HCT116 (cell line): Measurements from ENCODE around the gene GSAP. TPM values are rescaled to one million over a fixed set of nuclear protein-coding genes. Genes with fewer than 3 reads are reported as not detected.

Source experiments
- ATAC-seq: fragments of 200-7000 bp; cut with Tn5 transposase; 2 replicates; pipeline ENCODE4 v1.9.1; 2020; ENCODE audit warnings: mild to moderate bottlenecking, moderate library complexity
- BruUV-seq: library from RNA; stranded (reverse); fragments of 400-500 nt; replicated peaks from 2 replicates; lab custom pipeline; 2021; lab: Mats Ljungman, UMichigan
- CTCF ChIA-PET: fragments of 300-600 bp; sonication (Branson Sonifier 250); formaldehyde crosslinking; loops from one replicate; lab custom pipeline; 2021; ENCODE audit warnings: antibody characterized with exemption; lab: Charles Lee
- POLR2A ChIA-PET: fragments of 300-600, 350-600 bp; sonication (Branson Sonifier 250); formaldehyde crosslinking; loops from one replicate; lab custom pipeline; 2021; ENCODE audit warnings: antibody characterized with exemption; lab: Charles Lee
- RAD21 ChIA-PET, 2 experiments: fragments of 300-600 bp; sonication (Branson Sonifier 250); formaldehyde crosslinking; loops; one replicate each; lab custom pipeline; 2023; ENCODE audit warnings: low total read pairs in 2 of 2; ENCODE audit not compliant: uncharacterized antibody in 2 of 2, unreplicated experiment in 2 of 2, low non-redundant PET in 1 of 2; lab: Charles Lee
- DNase-seq: peaks from one replicate; pipeline ENCODE4 v3.0.0-alpha.2; 2010; ENCODE audit warnings: low read depth, low spot score
- H2AFZ ChIP-seq: fragments of 200-600 bp; shearing (Covaris generic), sonication (generic); 2 replicates; pipeline ENCODE4 v1.6.1; 2017; ENCODE audit warnings: low read depth, mixed run types, mixed read lengths, antibody characterized with exemption, low read length; ENCODE audit not compliant: poor library complexity, severe bottlenecking
- H3K27ac ChIP-seq: 2 replicates; pipeline ENCODE4 v1.5.1; 2012; ENCODE audit warnings: low read depth, low read length
- H3K27me3 ChIP-seq: fragments of 200-600 bp; sonication (generic); 2 replicates; pipeline ENCODE4 v1.6.1; 2016; ENCODE audit warnings: mixed run types, low read length, mixed read lengths; ENCODE audit not compliant: insufficient read depth
- H3K36me3 ChIP-seq, 2 experiments: fragments of 200-500 bp in 1 of 2; fragments of 200-600 bp in 1 of 2; sonication (Bioruptor generic) in 1 of 2; sonication (generic) in 1 of 2; 2 replicates each; pipeline versions ENCODE4 v1.5.1 to v1.6.1; 2014 to 2016; ENCODE audit warnings: low read length in 2 of 2, inconsistent platforms in 1 of 2, mixed read lengths in 1 of 2, mixed run types in 1 of 2; ENCODE audit not compliant: insufficient read depth in 2 of 2, control insufficient read depth in 1 of 2
- H3K4me1 ChIP-seq, 2 experiments: fragments of 200-600 bp in 1 of 2; sonication (generic) in 1 of 2; 2 replicates each; pipeline versions ENCODE4 v1.5.1 to v1.6.1; 2012 to 2017; ENCODE audit warnings: low read length in 2 of 2, inconsistent platforms in 1 of 2, mild to moderate bottlenecking in 1 of 2, mixed read lengths in 1 of 2, mixed run types in 1 of 2, moderate library complexity in 1 of 2; ENCODE audit not compliant: insufficient read depth in 2 of 2, control insufficient read depth in 1 of 2
- H3K4me2 ChIP-seq: fragments of 200-600 bp; sonication (generic); 2 replicates; pipeline ENCODE4 v1.6.1; 2017; ENCODE audit warnings: mixed run types, low read length, mixed read lengths
- H3K4me3 ChIP-seq, 2 experiments: fragments of 200-600 bp in 1 of 2; sonication (generic) in 1 of 2; replicated peaks in 1 of 2; 2 replicates each; pipeline ENCODE4 v1.5.1; 2011 to 2016; ENCODE audit warnings: low read length in 2 of 2, control low read depth in 1 of 2, low read depth in 1 of 2, mild to moderate bottlenecking in 1 of 2, mixed read lengths in 1 of 2, mixed run types in 1 of 2
- H3K79me2 ChIP-seq: fragments of 200-600 bp; sonication (generic); 2 replicates; pipeline ENCODE4 v1.6.1; 2017; ENCODE audit warnings: mild to moderate bottlenecking, mixed run types, low read length, moderate library complexity, mixed read lengths; ENCODE audit not compliant: insufficient read depth
- H3K9ac ChIP-seq: fragments of 200-600 bp; sonication (generic); 2 replicates; pipeline ENCODE4 v1.6.1; 2016; ENCODE audit warnings: low read length, mixed read lengths
- H3K9me2 ChIP-seq: fragments of 200-600 bp; sonication (generic), shearing (Covaris generic); 2 replicates; pipeline ENCODE4 v1.6.1; 2017; ENCODE audit warnings: mixed run types, mild to moderate bottlenecking, moderate library complexity; ENCODE audit not compliant: insufficient read depth
- H3K9me3 ChIP-seq, 2 experiments: fragments of 200-500 bp in 1 of 2; fragments of 200-600 bp in 1 of 2; sonication (Bioruptor generic) in 1 of 2; sonication (generic) in 1 of 2; 2 replicates each; pipeline ENCODE4 v1.6.1; 2014 to 2017; ENCODE audit warnings: low read length in 2 of 2, mixed read lengths in 2 of 2, inconsistent platforms in 1 of 2, low read depth in 1 of 2, mild to moderate bottlenecking in 1 of 2, mixed run types in 1 of 2, moderate library complexity in 1 of 2; ENCODE audit not compliant: control insufficient read depth in 1 of 2, insufficient read depth in 1 of 2
- H4K20me1 ChIP-seq: fragments of 200-600 bp; sonication (generic), shearing (Covaris generic); 2 replicates; pipeline ENCODE4 v1.6.1; 2017; ENCODE audit warnings: mixed run types, mild to moderate bottlenecking, moderate library complexity; ENCODE audit not compliant: insufficient read depth
- ATF3 ChIP-seq: IDR thresholded peaks from 2 replicates; pipeline ENCODE4 v1.6.1; 2012
- CBX3 ChIP-seq: IDR thresholded peaks from 2 replicates; pipeline ENCODE4 v1.6.1; 2012; ENCODE audit warnings: low read depth
- CEBPB ChIP-seq: IDR thresholded peaks from 2 replicates; pipeline ENCODE4 v1.6.1; 2012; ENCODE audit warnings: low read depth
- CTCF ChIP-seq, 3 experiments: fragments of 200-600 bp in 1 of 3; sonication (generic) in 1 of 3; IDR thresholded peaks in 2 of 3; conservative IDR thresholded peaks in 1 of 3; 2 replicates each; pipeline ENCODE4 v1.5.1; 2012 to 2017; ENCODE audit warnings: low read depth in 2 of 3, low read length in 2 of 3, antibody characterized with exemption in 1 of 3, borderline replicate concordance in 1 of 3, control low read depth in 1 of 3, mild to moderate bottlenecking in 1 of 3, mixed read lengths in 1 of 3, mixed run types in 1 of 3, moderate library complexity in 1 of 3; ENCODE audit not compliant: insufficient read depth in 1 of 3
- EGR1 ChIP-seq: IDR thresholded peaks from 2 replicates; pipeline ENCODE4 v1.6.1; 2012; ENCODE audit warnings: low read depth
- EZH2 ChIP-seq: fragments of 200-600 bp; sonication (generic); IDR thresholded peaks from 2 replicates; pipeline ENCODE4 v1.6.1; 2017; ENCODE audit warnings: antibody characterized with exemption, mixed run types
- FOSL1 ChIP-seq: IDR thresholded peaks from 2 replicates; pipeline ENCODE4 v1.6.1; 2012; ENCODE audit warnings: low read depth
- JUND ChIP-seq: IDR thresholded peaks from 2 replicates; pipeline ENCODE4 v1.6.1; 2012
- MAX ChIP-seq: IDR thresholded peaks from 2 replicates; pipeline ENCODE4 v1.6.1; 2012
- POLR2AphosphoS5 ChIP-seq: IDR thresholded peaks from 2 replicates; pipeline ENCODE4 v1.6.1; 2011; ENCODE audit warnings: mild to moderate bottlenecking, low read depth, low read length, moderate library complexity
- RAD21 ChIP-seq: IDR thresholded peaks from 2 replicates; pipeline ENCODE4 v1.6.1; 2012; ENCODE audit warnings: low read depth, mild to moderate bottlenecking
- REST ChIP-seq: IDR thresholded peaks from 2 replicates; pipeline ENCODE4 v1.6.1; 2012; ENCODE audit warnings: low read depth
- SIN3A ChIP-seq: IDR thresholded peaks from 2 replicates; pipeline ENCODE4 v1.6.1; 2012; ENCODE audit warnings: low read depth
- SP1 ChIP-seq: IDR thresholded peaks from 2 replicates; pipeline ENCODE4 v1.6.1; 2012; ENCODE audit warnings: low read depth
- TCF7L2 ChIP-seq: IDR thresholded peaks from 2 replicates; pipeline ENCODE4 v1.7.0; 2011; ENCODE audit warnings: borderline replicate concordance, inconsistent platforms; ENCODE audit not compliant: insufficient read depth, insufficient read length; ENCODE audit errors: extremely low read depth
- YY1 ChIP-seq: IDR thresholded peaks from 2 replicates; pipeline ENCODE4 v1.6.1; 2011; ENCODE audit warnings: low read length, low read depth, moderate library complexity, mild to moderate bottlenecking; ENCODE audit not compliant: insufficient replicate concordance; ENCODE audit errors: extremely low read depth
- ZBTB33 ChIP-seq: IDR thresholded peaks from 2 replicates; pipeline ENCODE4 v1.6.1; 2011; ENCODE audit warnings: mild to moderate bottlenecking, low read length, moderate library complexity; ENCODE audit not compliant: insufficient replicate concordance; ENCODE audit errors: extremely low read depth
- ZFX ChIP-seq: fragments of 450-650 bp; IDR thresholded peaks from 2 replicates; pipeline ENCODE4 v1.6.1; 2017
- ZNF274 ChIP-seq: fragments of 200-500 bp; sonication (Bioruptor generic); IDR thresholded peaks from 2 replicates; pipeline ENCODE4 v1.6.1; 2014; ENCODE audit warnings: mild to moderate bottlenecking, low read depth, low read length, inconsistent platforms
- intact Hi-C: fragments of 100-400 bp; cut with micrococcal nuclease; formaldehyde crosslinking; loops from 2 replicates; pipeline ENCODE4 v1.10.0; 2022
- total RNA-seq: library from RNA; stranded (reverse); gene quantifications from one replicate; pipeline ENCODE4 v1.2.1, GENCODE V29; 2021; ENCODE audit not compliant: unreplicated experiment

The GSAP gene
- total RNA-seq, 1 experiment from 2014 or later = not detected

GRCh38 chr7:77352665-77353406 lies 63.3 kb downstream of the GSAP start:
- H3K27me3 ChIP-seq = no peaks in the 10 kb centered on the region

More at GRCh38 chr7:77352665-77353406, 63.3 kb downstream of the GSAP start:
- H3K36me3 ChIP-seq = no peaks in the 10 kb centered on the region
- no peaks in the 10 kb centered on the region for H4K20me1 ChIP-seq
- TF ChIP-seq YY1 (no peak), RAD21 (no peak), CBX3 (no peak), MAX (no peak), ZBTB33 (no peak), EZH2 (no peak), EGR1 (no peak), REST (no peak), ZFX (no peak), ZNF274 (no peak), ATF3 (no peak), TCF7L2 (no peak), SIN3A (no peak), FOSL1 (no peak), CTCF (IDR thresholded peaks at IDR 0.05 in 2 of 3, conservative IDR thresholded peaks at IDR 0.05 in 1 of 3; ENCODE audit: borderline replicate concordance in 1 of 3, insufficient read depth in 1 of 3, low read depth in 2 of 3, low read length in 2 of 3) (no peak), POLR2AphosphoS5 (no peak), CEBPB (no peak), SP1 (no peak), JUND (no peak)
- H3K4me2 ChIP-seq = no peak overlapping the region
- no peaks in the 10 kb centered on the region for H3K9me3 ChIP-seq
- RAD21 ChIA-PET = no interaction called here
- CTCF ChIA-PET = no interaction called here
- H3K4me1 ChIP-seq = no peaks in the 10 kb centered on the region
- H3K4me3 ChIP-seq = no peak overlapping the region
- no peak for ATAC-seq
- H3K9me2 ChIP-seq = no peaks in the 10 kb centered on the region
- no peak overlapping the region for H2AFZ ChIP-seq
- POLR2A ChIA-PET = no interaction called here
- no peak overlapping the region for H3K27ac ChIP-seq
- no peak for DNase-seq
- no TSS peak for BruUV-seq
- H3K79me2 ChIP-seq = no peaks in the 10 kb centered on the region
- intact Hi-C loops = no loop called here
- H3K9ac ChIP-seq = no peak overlapping the region
